Glutamatergic neuron (in vitro differentiated cells): ENCODE data around the gene DPF3. TPM values are rescaled to one million over a fixed set of nuclear protein-coding genes. Genes with fewer than 3 reads are reported as not detected.

Experiments
- DNase-seq: peaks from one replicate; pipeline ENCODE4 v3.0.0; 2022
- H3K27ac Mint-ChIP-seq: one replicate; pipeline ENCODE4 v1.8.0; 2020; ENCODE audit warnings: mild to moderate bottlenecking, mixed read lengths, inconsistent platforms; ENCODE audit not compliant: unreplicated experiment
- H3K27me3 Mint-ChIP-seq: one replicate; pipeline ENCODE4 v1.8.0; 2020; ENCODE audit warnings: mild to moderate bottlenecking, moderate library complexity, mixed read lengths, inconsistent platforms; ENCODE audit not compliant: unreplicated experiment
- H3K36me3 Mint-ChIP-seq: one replicate; pipeline ENCODE4 v1.8.0; 2020; ENCODE audit warnings: mild to moderate bottlenecking, mixed read lengths, inconsistent platforms; ENCODE audit not compliant: unreplicated experiment
- H3K4me1 Mint-ChIP-seq: one replicate; pipeline ENCODE4 v1.8.0; 2020; ENCODE audit warnings: mild to moderate bottlenecking, low read depth, mixed read lengths, inconsistent platforms; ENCODE audit not compliant: unreplicated experiment
- H3K4me3 Mint-ChIP-seq: one replicate; pipeline ENCODE4 v1.8.0; 2020; ENCODE audit warnings: mild to moderate bottlenecking, mixed read lengths, inconsistent platforms; ENCODE audit not compliant: unreplicated experiment
- H3K9me3 Mint-ChIP-seq: one replicate; pipeline ENCODE4 v1.8.0; 2020; ENCODE audit warnings: mild to moderate bottlenecking, moderate library complexity, mixed read lengths, inconsistent platforms; ENCODE audit not compliant: unreplicated experiment
- total RNA-seq: library from RNA; stranded (reverse); fragmentation: NEBNext Ultra II Directional; extraction: Animal tissue kit (Norgen Biotek cat#: 25700); gene quantifications from one replicate; pipeline ENCODE4 v1.2.1, GENCODE V29; 2021; ENCODE audit not compliant: unreplicated experiment
- TF ChIP-seq, protein P1 (sequence below): fragments of 200-600 bp; sonication (generic); IDR thresholded peaks from one replicate; pipeline ENCODE4 v1.5.0; 2021; ENCODE audit not compliant: partially characterized antibody, unreplicated experiment

DPF3 gene
- total RNA-seq, 1 donor from 2014 or later, result 13.7 TPM

DNA sequence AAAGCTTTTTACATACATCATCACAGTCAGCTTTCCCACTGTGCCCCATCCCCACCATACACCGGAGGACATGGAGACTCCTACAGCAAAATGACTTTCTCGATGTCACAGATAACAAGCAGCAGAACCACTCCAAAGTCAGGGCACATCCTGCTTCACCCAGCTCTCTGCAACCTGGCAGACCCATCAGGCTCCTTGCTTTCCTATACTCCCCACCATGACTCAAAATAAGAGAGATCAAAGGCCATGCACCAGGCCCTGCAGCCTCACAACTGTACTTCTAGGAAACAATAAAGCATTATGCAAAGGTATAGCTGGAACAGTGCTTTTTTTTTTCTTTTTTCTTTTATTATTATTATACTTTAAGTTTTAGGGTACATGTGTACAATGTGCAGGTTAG lies 187.4 kb downstream of the DPF3 start:
- TF ChIP-seq, protein P1, sequence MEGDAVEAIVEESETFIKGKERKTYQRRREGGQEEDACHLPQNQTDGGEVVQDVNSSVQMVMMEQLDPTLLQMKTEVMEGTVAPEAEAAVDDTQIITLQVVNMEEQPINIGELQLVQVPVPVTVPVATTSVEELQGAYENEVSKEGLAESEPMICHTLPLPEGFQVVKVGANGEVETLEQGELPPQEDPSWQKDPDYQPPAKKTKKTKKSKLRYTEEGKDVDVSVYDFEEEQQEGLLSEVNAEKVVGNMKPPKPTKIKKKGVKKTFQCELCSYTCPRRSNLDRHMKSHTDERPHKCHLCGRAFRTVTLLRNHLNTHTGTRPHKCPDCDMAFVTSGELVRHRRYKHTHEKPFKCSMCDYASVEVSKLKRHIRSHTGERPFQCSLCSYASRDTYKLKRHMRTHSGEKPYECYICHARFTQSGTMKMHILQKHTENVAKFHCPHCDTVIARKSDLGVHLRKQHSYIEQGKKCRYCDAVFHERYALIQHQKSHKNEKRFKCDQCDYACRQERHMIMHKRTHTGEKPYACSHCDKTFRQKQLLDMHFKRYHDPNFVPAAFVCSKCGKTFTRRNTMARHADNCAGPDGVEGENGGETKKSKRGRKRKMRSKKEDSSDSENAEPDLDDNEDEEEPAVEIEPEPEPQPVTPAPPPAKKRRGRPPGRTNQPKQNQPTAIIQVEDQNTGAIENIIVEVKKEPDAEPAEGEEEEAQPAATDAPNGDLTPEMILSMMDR, result no peak
- peaks cover 15% of the 10 kb centered on the region for H3K4me1 Mint-ChIP-seq
- H3K4me3 Mint-ChIP-seq, result no peak overlapping the region
- H3K27me3 Mint-ChIP-seq, result peaks cover 17% of the 10 kb centered on the region
- no peak overlapping the region for H3K27ac Mint-ChIP-seq
- no peak for DNase-seq
- peaks cover 14% of the 10 kb centered on the region for H3K36me3 Mint-ChIP-seq
- H3K9me3 Mint-ChIP-seq, result peaks cover 9% of the 10 kb centered on the region

DNA sequence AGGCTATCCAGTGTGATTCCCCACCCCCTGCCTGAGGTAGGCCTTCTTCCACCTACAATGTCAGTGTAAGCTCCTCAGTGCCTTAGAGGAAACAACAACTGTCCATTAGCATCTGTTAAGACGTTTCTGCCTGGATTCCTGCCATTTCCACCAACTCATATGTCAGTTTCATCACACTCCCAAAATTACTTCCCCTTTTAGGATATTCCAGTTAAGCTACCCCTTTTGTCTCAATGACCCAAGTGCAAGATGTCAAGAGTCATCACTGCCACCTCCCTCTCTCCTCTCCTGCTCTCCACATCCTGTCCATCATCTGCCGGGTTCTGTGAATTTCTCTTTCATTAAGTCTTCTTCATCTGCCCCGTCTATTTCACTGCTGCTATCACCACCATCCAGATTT lies 189.4 kb downstream of the DPF3 start:
- H3K4me1 Mint-ChIP-seq, result peaks cover 15% of the 10 kb centered on the region
- peaks cover 7% of the 10 kb centered on the region for H3K9me3 Mint-ChIP-seq
- no peak overlapping the region for H3K27ac Mint-ChIP-seq
- TF ChIP-seq, protein P1, result no peak
- peaks cover 15% of the 10 kb centered on the region for H3K27me3 Mint-ChIP-seq
- DNase-seq, result no peak
- H3K36me3 Mint-ChIP-seq, result peaks cover 14% of the 10 kb centered on the region
- H3K4me3 Mint-ChIP-seq, result no peak overlapping the region

DNA sequence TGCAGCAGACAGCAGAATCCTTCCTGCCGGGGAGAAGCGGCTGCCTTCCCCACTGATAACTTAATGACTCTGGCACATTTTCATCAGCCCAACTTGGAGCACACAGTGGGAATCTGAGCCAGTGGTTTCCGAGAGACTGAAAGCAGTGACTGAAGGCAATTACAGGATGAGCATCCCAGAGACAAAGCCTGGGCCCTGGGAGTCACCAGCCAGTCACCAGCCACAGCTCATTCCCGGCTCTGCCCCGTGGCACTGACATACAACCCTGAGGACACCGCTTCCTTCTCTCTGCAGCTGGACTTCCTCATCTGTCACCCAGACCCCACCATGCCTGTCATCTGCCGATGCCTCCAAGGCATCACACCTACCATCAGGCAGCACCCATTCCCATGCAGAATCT lies 192.3 kb downstream of the DPF3 start:
- DNase-seq, result no peak
- Mint-ChIP-seq H3K9me3 (peaks cover 7% of the 10 kb centered on the region), H3K27ac (peak overlapping the region; percentile 82), H3K27me3 (peaks cover 12% of the 10 kb centered on the region), H3K4me1 (peaks cover 13% of the 10 kb centered on the region), H3K4me3 (no peak overlapping the region), H3K36me3 (peaks cover 14% of the 10 kb centered on the region)
- TF ChIP-seq, protein P1, result no peak

DNA sequence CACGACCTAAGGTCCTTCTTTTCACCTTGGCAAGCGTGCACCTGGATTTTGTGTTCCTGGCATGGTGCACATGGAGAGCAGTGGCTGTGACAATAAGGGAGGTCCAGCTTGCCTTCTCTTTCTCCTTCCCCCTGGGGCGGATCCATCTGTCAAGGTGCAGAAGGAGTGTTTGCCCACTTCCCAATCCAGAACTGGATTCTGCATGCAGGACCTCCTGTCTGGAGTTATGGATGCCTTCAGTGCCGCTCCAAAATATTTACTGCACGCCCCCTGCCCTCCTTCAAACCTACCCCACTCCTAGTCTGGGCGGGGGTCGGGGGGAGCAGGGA lies 192.7 kb downstream of the DPF3 start:
- TF ChIP-seq, protein P1, result no peak
- Mint-ChIP-seq H3K4me1 (peaks cover 13% of the 10 kb centered on the region), H3K4me3 (no peak overlapping the region)

DNA sequence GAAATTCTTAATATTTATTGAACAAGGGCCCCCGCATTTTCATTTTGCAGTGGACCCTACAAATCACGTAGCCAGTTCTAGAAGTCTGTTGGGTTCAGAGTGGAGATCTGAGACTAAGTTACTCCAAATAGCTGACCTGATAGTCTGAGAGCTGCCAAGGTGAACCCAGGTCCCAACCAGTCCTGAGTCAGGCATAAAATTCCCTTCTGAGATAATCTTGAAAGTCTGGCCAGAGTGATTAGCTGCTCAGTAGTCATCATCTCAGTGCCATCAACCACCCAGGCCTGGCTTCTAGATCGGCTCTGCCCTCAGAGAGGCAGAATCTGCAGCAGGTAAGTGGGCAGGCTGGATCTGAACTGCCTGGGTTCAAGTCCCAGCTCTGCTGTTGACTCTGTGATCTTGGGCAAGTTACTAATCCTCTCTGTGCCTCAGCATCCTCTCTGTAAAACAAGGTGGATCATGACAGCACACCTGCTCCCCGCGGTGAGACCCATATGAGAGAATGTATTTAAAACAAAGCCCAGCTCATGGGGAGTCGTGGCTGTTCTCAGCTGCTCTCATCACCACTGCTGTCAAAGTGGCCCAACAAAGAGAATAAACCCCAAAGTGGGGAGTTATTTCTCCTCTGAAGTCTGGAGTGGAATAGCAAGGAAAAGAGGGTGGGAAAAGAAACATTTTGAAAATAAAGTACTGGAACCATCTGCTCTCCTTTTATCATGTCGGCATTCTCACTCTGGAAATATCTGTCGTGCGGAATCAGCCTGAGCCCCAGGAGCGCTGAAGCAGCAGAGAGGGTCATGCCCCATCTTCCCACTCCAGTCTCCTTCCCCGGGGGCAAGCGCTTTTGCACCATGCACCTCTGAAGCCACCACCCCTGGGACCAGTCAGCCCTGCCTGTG lies 193.3 kb downstream of the DPF3 start:
- DNase-seq, result no peak
- H3K4me3 Mint-ChIP-seq, result no peak overlapping the region
- H3K36me3 Mint-ChIP-seq, result peaks cover 12% of the 10 kb centered on the region
- peaks cover 7% of the 10 kb centered on the region for H3K9me3 Mint-ChIP-seq
- peak overlapping the region; percentile 82 for H3K27ac Mint-ChIP-seq
- H3K4me1 Mint-ChIP-seq, result peaks cover 13% of the 10 kb centered on the region
- peaks cover 12% of the 10 kb centered on the region for H3K27me3 Mint-ChIP-seq
- TF ChIP-seq, protein P1, result no peak

More for the DNA sequence above, 192.7 kb downstream of the DPF3 start:
- Mint-ChIP-seq H3K36me3 (peaks cover 14% of the 10 kb centered on the region), H3K27ac (peak overlapping the region; percentile 82), H3K27me3 (peaks cover 12% of the 10 kb centered on the region), H3K9me3 (peaks cover 7% of the 10 kb centered on the region)
- peak; percentile 33 for DNase-seq
